HepG2 (cell line): ENCODE measurements around the gene TOB2. TPM values are rescaled to one million over a fixed set of nuclear protein-coding genes. Genes with fewer than 3 reads are reported as not detected.

Source experiments
- AGO2 ChIP-seq: fragments of 200-400 bp; formaldehyde crosslinking; optimal IDR thresholded peaks from 2 replicates; pipeline ENCODE3; 2017; ENCODE audit warnings: mild to moderate bottlenecking, low read depth, low read length, moderate library complexity
- AHDC1 ChIP-seq: sonication (generic); formaldehyde crosslinking; IDR thresholded peaks from 2 replicates; pipeline ENCODE4 v1.5.1; 2020; ENCODE audit warnings: mild to moderate bottlenecking, missing genetic modification reagents, borderline replicate concordance
- GATAD2A ChIP-seq: IDR thresholded peaks from 2 replicates; pipeline ENCODE4 v1.6.1; 2016
- MIER2 ChIP-seq: IDR thresholded peaks from 2 replicates; pipeline ENCODE4 v1.6.1; 2016; ENCODE audit warnings: missing biosample characterization, missing genetic modification reagents
- MIER3 ChIP-seq: IDR thresholded peaks from 2 replicates; pipeline ENCODE4 v1.6.1; 2016; ENCODE audit warnings: missing compliant biosample characterization, borderline replicate concordance
- NFE2 ChIP-seq: sonication (generic); formaldehyde crosslinking; IDR thresholded peaks from 2 replicates; pipeline ENCODE4 v1.4.0; 2020; ENCODE audit warnings: missing genetic modification reagents
- SIN3A ChIP-seq: IDR thresholded peaks from 2 replicates; pipeline ENCODE4 v1.6.1; 2011; ENCODE audit warnings: low read depth, mild to moderate bottlenecking, control low read depth, low read length, borderline replicate concordance
- ZBTB20 ChIP-seq: sonication (generic); formaldehyde crosslinking; IDR thresholded peaks from 2 replicates; pipeline ENCODE4 v1.8.1; 2023; ENCODE audit warnings: missing genetic modification reagents, low read depth, mild to moderate bottlenecking, borderline replicate concordance
- ZNF24 ChIP-seq: fragments of 450-650 bp; IDR thresholded peaks from 2 replicates; pipeline ENCODE4 v1.6.1; 2017; ENCODE audit warnings: antibody characterized with exemption, mild to moderate bottlenecking
- ZNF33B ChIP-seq: sonication (generic); formaldehyde crosslinking; IDR thresholded peaks from 2 replicates; pipeline ENCODE4 v1.5.1; 2020; ENCODE audit warnings: mild to moderate bottlenecking, missing genetic modification reagents
- ZNF552 ChIP-seq: sonication (generic); formaldehyde crosslinking; IDR thresholded peaks from 2 replicates; pipeline ENCODE4 v1.9.0; 2022; ENCODE audit warnings: missing genetic modification reagents, mild to moderate bottlenecking, borderline replicate concordance
- polyA plus RNA-seq, 8 experiments: library from polyadenylated mRNA; depleted of rRNA in 3 of 8; stranded (reverse) in 7 of 8; unstranded in 1 of 8; fragments of >200 nt; fragmentation: Illumina TruSeq in 4 of 8; extraction: Trizol in 4 of 8; gene quantifications; 2 replicates each; pipeline versions ENCODE4 v1.2.1 to v1.2.3, GENCODE V29; 2011 to 2016; ENCODE audit warnings: low read depth in 4 of 8, missing spikeins in 1 of 8, mixed read lengths in 1 of 8; ENCODE audit not compliant: insufficient read depth in 1 of 8
- total RNA-seq, 5 experiments: library from RNA; depleted of rRNA; stranded (reverse); fragments of >200 nt; fragmentation: Illumina TruSeq; extraction: Trizol; gene quantifications; 2 replicates each; pipeline ENCODE4 v1.2.3, GENCODE V29; 2016; ENCODE audit warnings: low read depth in 1 of 5
- TF ChIP-seq, protein P1 (sequence below): IDR thresholded peaks from 2 replicates; pipeline ENCODE4 v1.4.0; 2020; ENCODE audit warnings: mild to moderate bottlenecking, missing genetic modification reagents
- TF ChIP-seq, protein P2 (sequence below): sonication (generic); formaldehyde crosslinking; IDR thresholded peaks from 2 replicates; pipeline ENCODE4 v1.4.0; 2020; ENCODE audit warnings: missing genetic modification reagents, borderline replicate concordance
- TF ChIP-seq, protein P3 (sequence below): sonication (generic); formaldehyde crosslinking; IDR thresholded peaks from 2 replicates; pipeline ENCODE4 v1.8.0; 2022; ENCODE audit warnings: missing genetic modification reagents, mild to moderate bottlenecking, moderate library complexity, borderline replicate concordance

Gene TOB2
- total and polyA plus RNA-seq, 2 of the 13 experiments (the other 11 are each of a cell fraction or from before 2014, with no cell fraction given), result 12.2 to 13.7 TPM

GRCh38 chr22:41469218-41469851, 22.7 kb upstream of the TOB2 start (continued):
- TF ChIP-seq, protein P1, sequence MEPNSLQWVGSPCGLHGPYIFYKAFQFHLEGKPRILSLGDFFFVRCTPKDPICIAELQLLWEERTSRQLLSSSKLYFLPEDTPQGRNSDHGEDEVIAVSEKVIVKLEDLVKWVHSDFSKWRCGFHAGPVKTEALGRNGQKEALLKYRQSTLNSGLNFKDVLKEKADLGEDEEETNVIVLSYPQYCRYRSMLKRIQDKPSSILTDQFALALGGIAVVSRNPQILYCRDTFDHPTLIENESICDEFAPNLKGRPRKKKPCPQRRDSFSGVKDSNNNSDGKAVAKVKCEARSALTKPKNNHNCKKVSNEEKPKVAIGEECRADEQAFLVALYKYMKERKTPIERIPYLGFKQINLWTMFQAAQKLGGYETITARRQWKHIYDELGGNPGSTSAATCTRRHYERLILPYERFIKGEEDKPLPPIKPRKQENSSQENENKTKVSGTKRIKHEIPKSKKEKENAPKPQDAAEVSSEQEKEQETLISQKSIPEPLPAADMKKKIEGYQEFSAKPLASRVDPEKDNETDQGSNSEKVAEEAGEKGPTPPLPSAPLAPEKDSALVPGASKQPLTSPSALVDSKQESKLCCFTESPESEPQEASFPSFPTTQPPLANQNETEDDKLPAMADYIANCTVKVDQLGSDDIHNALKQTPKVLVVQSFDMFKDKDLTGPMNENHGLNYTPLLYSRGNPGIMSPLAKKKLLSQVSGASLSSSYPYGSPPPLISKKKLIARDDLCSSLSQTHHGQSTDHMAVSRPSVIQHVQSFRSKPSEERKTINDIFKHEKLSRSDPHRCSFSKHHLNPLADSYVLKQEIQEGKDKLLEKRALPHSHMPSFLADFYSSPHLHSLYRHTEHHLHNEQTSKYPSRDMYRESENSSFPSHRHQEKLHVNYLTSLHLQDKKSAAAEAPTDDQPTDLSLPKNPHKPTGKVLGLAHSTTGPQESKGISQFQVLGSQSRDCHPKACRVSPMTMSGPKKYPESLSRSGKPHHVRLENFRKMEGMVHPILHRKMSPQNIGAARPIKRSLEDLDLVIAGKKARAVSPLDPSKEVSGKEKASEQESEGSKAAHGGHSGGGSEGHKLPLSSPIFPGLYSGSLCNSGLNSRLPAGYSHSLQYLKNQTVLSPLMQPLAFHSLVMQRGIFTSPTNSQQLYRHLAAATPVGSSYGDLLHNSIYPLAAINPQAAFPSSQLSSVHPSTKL (CRISPR knock-in tag), result no peak
- no peak for TF ChIP-seq GATAD2A (CRISPR knock-in tag)
- peak; percentile 2; the same call in 1 of the 2 replicates for TF ChIP-seq MIER3
- TF ChIP-seq, protein P2, sequence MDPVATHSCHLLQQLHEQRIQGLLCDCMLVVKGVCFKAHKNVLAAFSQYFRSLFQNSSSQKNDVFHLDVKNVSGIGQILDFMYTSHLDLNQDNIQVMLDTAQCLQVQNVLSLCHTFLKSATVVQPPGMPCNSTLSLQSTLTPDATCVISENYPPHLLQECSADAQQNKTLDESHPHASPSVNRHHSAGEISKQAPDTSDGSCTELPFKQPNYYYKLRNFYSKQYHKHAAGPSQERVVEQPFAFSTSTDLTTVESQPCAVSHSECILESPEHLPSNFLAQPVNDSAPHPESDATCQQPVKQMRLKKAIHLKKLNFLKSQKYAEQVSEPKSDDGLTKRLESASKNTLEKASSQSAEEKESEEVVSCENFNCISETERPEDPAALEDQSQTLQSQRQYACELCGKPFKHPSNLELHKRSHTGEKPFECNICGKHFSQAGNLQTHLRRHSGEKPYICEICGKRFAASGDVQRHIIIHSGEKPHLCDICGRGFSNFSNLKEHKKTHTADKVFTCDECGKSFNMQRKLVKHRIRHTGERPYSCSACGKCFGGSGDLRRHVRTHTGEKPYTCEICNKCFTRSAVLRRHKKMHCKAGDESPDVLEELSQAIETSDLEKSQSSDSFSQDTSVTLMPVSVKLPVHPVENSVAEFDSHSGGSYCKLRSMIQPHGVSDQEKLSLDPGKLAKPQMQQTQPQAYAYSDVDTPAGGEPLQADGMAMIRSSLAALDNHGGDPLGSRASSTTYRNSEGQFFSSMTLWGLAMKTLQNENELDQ (CRISPR knock-in tag), result no peak
- TF ChIP-seq, protein P3, sequence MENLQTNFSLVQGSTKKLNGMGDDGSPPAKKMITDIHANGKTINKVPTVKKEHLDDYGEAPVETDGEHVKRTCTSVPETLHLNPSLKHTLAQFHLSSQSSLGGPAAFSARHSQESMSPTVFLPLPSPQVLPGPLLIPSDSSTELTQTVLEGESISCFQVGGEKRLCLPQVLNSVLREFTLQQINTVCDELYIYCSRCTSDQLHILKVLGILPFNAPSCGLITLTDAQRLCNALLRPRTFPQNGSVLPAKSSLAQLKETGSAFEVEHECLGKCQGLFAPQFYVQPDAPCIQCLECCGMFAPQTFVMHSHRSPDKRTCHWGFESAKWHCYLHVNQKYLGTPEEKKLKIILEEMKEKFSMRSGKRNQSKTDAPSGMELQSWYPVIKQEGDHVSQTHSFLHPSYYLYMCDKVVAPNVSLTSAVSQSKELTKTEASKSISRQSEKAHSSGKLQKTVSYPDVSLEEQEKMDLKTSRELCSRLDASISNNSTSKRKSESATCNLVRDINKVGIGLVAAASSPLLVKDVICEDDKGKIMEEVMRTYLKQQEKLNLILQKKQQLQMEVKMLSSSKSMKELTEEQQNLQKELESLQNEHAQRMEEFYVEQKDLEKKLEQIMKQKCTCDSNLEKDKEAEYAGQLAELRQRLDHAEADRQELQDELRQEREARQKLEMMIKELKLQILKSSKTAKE (CRISPR knock-in tag), result no peak
- peak; percentile 60 for TF ChIP-seq AGO2
- 0 out of 2 replicates have a peak, but pooled peaks have one; percentile 54 for TF ChIP-seq AHDC1
- no peak for TF ChIP-seq NFE2 (CRISPR knock-in tag)
- no peak for TF ChIP-seq ZNF24
- TF ChIP-seq MIER2 (CRISPR knock-in tag), result no peak
- TF ChIP-seq SIN3A, result 0 out of 2 replicates have a peak, but pooled peaks have one; percentile 33
- TF ChIP-seq ZNF552 (CRISPR knock-in tag), result peak; percentile 66; the same call in 1 of the 2 replicates
- TF ChIP-seq ZBTB20 (CRISPR knock-in tag), result no peak
- no peak for TF ChIP-seq ZNF33B (CRISPR knock-in tag)
